Myocyte (in vitro differentiated cells): ENCODE data around the gene CIART. TPM values are rescaled to one million over a fixed set of nuclear protein-coding genes. Genes with fewer than 3 reads are reported as not detected.
"Not testable (repeated sequence)": the region's sequence is repeated elsewhere in the genome, so short reads cannot be mapped to it uniquely, and the experiment has no call there.

Experiments used
- DNase-seq: peaks from one replicate; pipeline ENCODE4 v3.0.0-alpha.2; 2012; ENCODE audit warnings: low read depth
- polyA plus RNA-seq: library from polyadenylated mRNA; unstranded; fragments of >200 nt; gene quantifications from one replicate; pipeline ENCODE4 v1.2.1, GENCODE V29; 2012; ENCODE audit warnings: missing spikeins
- total RNA-seq: library from RNA; depleted of rRNA; stranded (reverse); fragments of >200 nt; gene quantifications from 2 replicates; pipeline ENCODE4 v1.2.3, GENCODE V29; 2014

The CIART gene
- total RNA-seq, result 2.0 and 2.5 TPM in 2 replicates
- 4.5 TPM for polyA plus RNA-seq

- peak; percentile 96 for DNase-seq
Observed at GRCh38 chr1:150281758-150282557, at the start of gene CIART. CIART (plus strand) TSS chr1:150282554; CDS start chr1:150283268, 714 bp downstream.

DNA sequence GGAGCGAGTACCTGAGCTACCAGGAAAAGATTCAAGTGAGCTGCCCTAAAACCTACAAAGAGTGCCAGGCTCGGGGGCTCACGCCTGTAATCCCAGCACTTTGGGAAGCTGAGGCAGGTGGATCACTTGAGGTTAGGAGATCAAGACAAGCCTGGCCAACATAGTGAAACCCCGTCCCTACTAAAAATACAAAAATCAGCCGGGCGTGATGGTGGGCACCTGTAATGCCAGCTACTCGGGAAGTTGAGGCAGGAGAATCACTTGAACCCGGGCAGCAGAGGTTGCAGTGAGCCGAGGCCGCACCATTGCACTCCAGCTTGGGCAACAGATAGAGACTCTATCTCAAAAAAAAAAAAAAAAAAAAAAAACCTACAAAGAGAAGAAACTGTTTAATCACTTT lies 49.4 kb upstream of the CIART start:
- not testable (repeated sequence) for DNase-seq

DNA sequence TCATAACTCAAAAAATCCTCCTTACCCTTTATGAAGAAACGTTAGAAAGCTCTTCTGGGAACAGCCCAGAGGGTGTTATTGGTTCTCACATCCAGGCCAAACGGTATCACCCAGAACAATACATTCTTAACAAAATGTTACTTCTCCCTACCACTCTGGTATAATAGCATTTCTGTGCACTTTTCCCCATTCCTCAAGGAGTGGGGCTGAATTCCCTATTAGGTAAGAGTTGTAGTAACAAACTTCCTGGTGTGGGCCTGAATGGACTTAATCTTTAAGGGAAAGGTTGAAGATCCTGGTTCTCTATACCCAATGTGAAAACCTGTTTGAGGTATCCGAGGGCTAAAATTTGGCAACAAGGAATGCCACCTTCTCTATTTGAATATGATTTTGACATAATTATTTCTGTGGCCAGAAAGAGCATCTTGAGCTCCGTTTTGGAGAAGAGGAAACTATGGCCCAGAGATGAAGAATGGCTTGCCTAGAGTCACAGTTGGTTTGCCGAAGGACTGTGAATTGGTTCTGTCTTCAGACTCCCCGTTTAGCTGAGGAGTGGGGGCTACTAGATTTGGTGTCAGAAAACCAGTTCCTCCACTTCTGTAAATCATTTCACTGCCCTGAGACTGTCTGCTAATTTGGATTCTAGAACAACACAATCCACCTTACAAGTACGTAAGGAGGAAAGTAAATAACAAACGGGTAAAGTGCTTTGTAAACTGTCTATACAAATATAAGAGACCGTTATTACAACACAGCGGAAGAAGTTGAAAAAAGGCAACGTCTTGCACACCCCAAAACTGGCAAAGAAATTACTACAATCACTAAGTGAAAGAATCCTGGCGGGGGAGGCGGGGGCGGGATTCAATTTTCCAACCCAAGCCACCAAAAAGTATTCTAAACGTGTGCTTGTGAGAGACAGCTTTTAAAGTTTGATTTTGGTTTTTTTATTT lies 48.7 kb upstream of the CIART start:
- DNase-seq, result peak; percentile 4

DNA sequence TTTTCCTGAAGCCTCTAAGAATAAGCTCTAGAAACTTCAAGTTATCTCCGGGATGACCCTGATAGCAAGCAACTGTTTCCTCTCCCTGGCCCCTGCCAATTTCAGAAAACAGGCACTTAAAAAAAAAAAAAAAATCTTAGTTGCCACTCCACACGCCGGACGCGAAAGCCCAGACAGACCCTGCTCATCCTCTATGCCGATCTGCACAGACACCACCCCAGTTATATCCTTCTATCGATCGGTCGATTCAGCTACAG lies 48.1 kb upstream of the CIART start:
- DNase-seq, result no peak

- peak; percentile 83 for DNase-seq
Observed at GRCh38 chr1:150234566-150235293, 47.6 kb upstream of the CIART start.

DNA sequence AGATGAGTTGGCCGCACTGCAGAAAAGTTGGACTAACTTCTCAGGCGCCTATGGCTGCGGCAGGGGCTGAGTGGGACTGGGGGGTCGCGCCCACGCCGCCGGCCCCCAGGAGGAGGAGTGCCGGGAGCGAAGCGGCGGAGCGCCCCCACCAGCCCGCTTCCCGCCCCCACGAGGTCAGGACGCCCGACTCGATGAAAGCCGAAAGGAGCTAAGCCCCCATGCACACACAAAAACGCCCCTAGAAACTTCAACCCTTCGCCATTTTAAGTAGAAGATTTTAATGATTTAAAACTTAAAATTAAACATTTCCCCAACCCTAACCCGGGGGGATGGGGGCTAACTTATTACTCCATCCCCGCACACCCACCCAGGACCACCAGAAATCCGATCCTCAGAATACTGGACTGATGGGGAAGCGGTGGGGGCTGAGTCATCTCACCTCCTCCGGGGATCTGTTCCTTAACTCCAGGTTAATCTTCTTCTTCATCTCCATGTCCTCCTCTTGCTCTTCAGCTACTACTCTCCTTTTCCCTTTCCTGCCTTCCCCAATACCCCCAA lies 47.0 kb upstream of the CIART start:
- peak; percentile 24 for DNase-seq

DNA sequence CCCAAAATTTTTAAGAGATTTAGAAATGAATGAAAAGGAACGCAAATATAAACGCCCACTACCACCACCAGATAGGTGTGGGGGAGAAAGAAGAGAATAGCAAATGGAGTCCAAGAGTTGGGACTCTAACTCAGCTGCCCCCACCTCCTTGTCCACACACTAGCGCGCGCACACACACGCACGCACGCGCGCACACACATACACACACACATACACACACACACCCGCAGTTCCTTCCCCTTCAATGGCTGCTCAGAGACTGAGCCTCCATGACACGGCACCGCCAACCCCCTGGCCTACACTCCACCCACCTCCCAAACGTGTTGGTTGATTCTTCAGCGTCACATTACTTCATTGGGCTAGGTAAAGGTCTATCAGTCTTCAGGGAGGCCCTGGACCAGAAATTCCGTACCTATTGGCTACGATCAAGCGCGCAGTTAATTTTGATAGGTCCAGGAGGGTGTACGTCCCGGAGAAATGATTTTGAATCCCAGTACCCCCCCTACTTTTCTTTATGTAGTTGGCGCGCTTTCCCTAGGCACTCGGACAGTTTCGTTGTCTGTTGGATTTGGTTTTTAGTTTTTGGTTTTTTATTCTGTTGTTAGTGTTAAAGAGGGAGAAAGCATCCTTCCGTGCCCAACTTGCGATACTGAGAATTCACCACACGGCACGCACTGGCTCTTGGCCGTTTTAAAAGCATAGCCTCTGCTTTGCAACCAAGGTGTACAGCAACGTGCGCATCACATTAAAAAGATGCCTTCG lies 46.3 kb upstream of the CIART start, which contains the start of gene ANP32E:
Gene ANP32E (minus strand): TSS at position 261 of the 762 bp plus-strand sequence. CDS start 326 bp downstream, outside the sequence.
- peak; percentile 99 for DNase-seq

DNA sequence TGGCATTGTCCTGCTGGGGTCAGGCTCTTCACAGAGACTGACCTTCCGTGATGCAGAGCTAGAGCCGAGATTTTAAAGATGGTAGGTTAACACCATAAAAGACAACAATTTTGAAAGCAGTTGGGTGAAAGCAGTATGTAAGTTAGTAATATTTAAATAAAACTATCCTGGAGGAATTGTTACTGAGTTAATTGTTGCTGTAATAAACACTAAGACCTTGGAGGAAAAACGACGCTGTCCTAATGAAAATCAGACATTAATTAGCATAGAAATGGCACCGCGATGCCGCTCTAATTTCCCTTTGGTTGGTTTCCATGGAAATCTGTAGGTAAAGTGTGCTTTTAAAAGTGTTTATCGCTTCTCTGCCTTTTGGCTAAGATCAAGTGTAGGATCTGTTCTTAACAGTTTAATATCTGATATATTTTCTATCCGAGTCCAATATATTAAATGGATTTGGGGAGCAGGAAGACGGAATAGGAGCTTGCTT lies 45.7 kb upstream of the CIART start:
- DNase-seq, result no peak

DNA sequence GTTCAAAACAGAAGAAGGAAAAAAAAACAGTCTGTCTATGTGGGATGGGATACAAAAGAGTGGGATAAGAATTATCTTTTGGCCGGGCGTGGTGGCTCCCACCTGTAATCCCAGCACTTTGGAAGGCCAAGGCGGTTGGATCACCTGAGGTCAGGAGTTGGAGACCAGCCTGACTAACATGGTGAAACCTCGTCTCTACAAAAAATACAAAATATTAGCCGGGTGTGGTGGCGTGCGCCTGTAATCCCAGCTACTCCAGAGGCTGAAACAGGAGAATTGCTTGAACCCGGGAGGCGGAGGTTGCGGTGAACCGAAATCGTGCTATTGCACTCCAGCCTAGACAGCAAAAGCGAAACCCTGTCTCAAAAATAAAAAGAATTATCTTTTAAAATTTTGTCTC lies 45.2 kb upstream of the CIART start:
- DNase-seq, result not testable (repeated sequence)

GRCh38 chr1:150237746-150238145 lies 44.6 kb upstream of the CIART start:
- no peak for DNase-seq

DNA sequence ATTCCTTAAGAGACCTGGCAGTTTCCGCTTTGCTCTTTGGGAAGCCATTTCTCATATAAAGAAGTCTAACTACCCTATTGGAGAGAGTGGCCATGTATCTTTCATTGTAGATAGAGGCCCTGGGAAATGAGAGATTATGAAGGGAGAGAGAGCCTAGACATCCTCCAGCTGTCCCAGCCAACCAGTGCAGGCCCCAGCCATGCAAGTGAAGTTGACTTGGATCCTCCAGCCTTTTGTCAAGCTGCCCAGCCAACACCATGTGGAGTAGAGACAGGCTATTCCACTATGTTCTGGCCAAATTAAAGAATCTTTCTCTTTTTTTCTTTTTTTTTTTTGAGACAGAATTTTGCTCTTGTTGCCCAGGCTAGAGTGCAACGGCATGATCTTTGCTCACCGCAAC lies 39.4 kb upstream of the CIART start:
- no peak for DNase-seq

DNA sequence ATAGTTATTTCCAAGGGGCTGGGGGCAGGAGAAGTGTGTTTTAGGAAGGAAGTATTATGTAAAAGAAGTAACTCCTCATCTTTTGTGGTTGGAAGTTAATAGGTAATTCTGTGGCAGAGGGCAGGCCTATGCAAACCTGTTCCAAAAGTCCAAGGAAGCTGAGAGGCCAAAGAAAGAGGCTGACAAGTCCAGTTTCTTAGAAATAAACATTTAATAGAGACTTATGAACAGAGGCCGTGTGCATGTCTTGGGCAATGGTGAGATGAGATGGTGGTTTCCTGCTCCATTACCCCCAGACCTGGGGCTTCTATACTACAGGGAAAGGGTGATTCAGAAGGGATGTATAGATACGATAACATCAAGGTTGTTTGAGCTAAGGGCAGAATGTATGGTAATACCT lies 32.4 kb upstream of the CIART start:
- no peak for DNase-seq

DNA sequence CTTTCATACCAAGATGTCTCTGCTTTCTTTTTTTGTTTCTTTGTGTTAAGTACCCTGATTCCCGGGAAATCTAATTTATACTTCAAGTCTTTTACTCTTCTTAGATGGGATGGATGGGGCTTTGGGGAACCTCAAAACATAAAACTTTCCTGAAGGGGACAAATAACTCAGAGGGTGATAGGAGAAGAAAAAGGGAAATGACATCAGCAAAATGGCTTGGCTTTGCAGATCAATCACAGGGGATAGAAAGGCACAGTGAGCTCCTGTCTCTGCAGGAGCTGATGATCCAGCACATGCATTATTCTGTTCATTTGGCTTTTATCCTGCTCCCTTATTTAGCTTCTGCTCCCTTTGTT lies 26.2 kb upstream of the CIART start:
- no peak for DNase-seq

GRCh38 chr1:150256554-150257341 lies 25.6 kb upstream of the CIART start:
- DNase-seq, result no peak

- DNase-seq, result no peak
Observed at GRCh38 chr1:150257624-150258585, 24.4 kb upstream of the CIART start, which contains the start of gene CA14. CA14 (plus strand) TSS chr1:150257774; CDS start chr1:150258129, 355 bp downstream.

GRCh38 chr1:150259217-150259616 lies 23.1 kb upstream of the CIART start:
- DNase-seq, result no peak

GRCh38 chr1:150259758-150260669 lies 22.3 kb upstream of the CIART start:
- DNase-seq, result peak; percentile 22
